ENCODE results near the gene OGFOD2. TPM values are rescaled to one million over a fixed set of nuclear protein-coding genes. Genes with fewer than 3 reads are reported as not detected.

OGFOD2 gene
- total RNA-seq, 1 experiment from 2014 or later = 17.5 TPM

- H3K27ac Mint-ChIP-seq (ENCODE audit: low read depth, unreplicated experiment) = no peak overlapping the region
- ChIA-PET CTCF (no interaction called here), POLR2A (interaction anchor here (1.9 kb wide), 1 partner anchor 18 kb away, joined by 7 read pairs; the partner anchor contains the start of gene OGFOD2)
Measured at GRCh38 chr12:122992386-122992785, 17.3 kb downstream of the OGFOD2 start.

GRCh38 chr12:122994140-122994675, 19.2 kb downstream of the OGFOD2 start:
- POLR2A ChIA-PET = no interaction called here
- intact Hi-C loops (cut with micrococcal nuclease) = no loop called here
- H3K9me3 Mint-ChIP-seq (ENCODE audit: unreplicated experiment) = no peaks in the 10 kb centered on the region
- H3K4me1 Mint-ChIP-seq (ENCODE audit: insufficient read depth, unreplicated experiment) = no peaks in the 10 kb centered on the region
- CTCF ChIA-PET = interaction anchor here (0.5 kb wide), 1 partner anchor 223 kb away, joined by 4 read pairs; no protein-coding TSS in a partner anchor
- TF ChIP-seq CTCF (IDR thresholded peaks at IDR 0.05; ENCODE audit: unreplicated experiment) = no peak
- no peak overlapping the region for H3K27ac Mint-ChIP-seq (ENCODE audit: low read depth, unreplicated experiment)
- H3K36me3 Mint-ChIP-seq (ENCODE audit: insufficient read depth, unreplicated experiment) = no peaks in the 10 kb centered on the region
- H3K4me3 Mint-ChIP-seq (ENCODE audit: unreplicated experiment) = no peak overlapping the region
- no peaks in the 10 kb centered on the region for H3K27me3 Mint-ChIP-seq (ENCODE audit: insufficient read depth, unreplicated experiment)
- no TSS peak for BruUV-seq (replicated peaks)
- no peak for DNase-seq (ENCODE audit: unreplicated experiment)

More at GRCh38 chr12:122992386-122992785, 17.3 kb downstream of the OGFOD2 start:
- H3K4me1 Mint-ChIP-seq (ENCODE audit: insufficient read depth, unreplicated experiment) = no peaks in the 10 kb centered on the region
- H3K4me3 Mint-ChIP-seq (ENCODE audit: unreplicated experiment) = no peak overlapping the region
- intact Hi-C loops (cut with micrococcal nuclease) = no loop called here
- no TSS peak for BruUV-seq (replicated peaks)
- no peaks in the 10 kb centered on the region for H3K9me3 Mint-ChIP-seq (ENCODE audit: unreplicated experiment)
- H3K36me3 Mint-ChIP-seq (ENCODE audit: insufficient read depth, unreplicated experiment) = peaks cover 1% of the 10 kb centered on the region
- DNase-seq (ENCODE audit: unreplicated experiment) = no peak
- no peak for TF ChIP-seq CTCF (IDR thresholded peaks at IDR 0.05; ENCODE audit: unreplicated experiment)
- no peaks in the 10 kb centered on the region for H3K27me3 Mint-ChIP-seq (ENCODE audit: insufficient read depth, unreplicated experiment)

- POLR2A ChIA-PET = no interaction called here
- H3K9me3 Mint-ChIP-seq (ENCODE audit: unreplicated experiment) = no peaks in the 10 kb centered on the region
- CTCF ChIA-PET = interaction anchor here (0.5 kb wide), 1 partner anchor 222 kb away, joined by 4 read pairs; no protein-coding TSS in a partner anchor
Measured at GRCh38 chr12:122994781-122995502, 19.9 kb downstream of the OGFOD2 start.

More at GRCh38 chr12:122994781-122995502, 19.9 kb downstream of the OGFOD2 start:
- Mint-ChIP-seq H3K4me3 (ENCODE audit: unreplicated experiment) (no peak overlapping the region), H3K27me3 (ENCODE audit: insufficient read depth, unreplicated experiment) (no peaks in the 10 kb centered on the region), H3K27ac (ENCODE audit: low read depth, unreplicated experiment) (no peak overlapping the region), H3K36me3 (ENCODE audit: insufficient read depth, unreplicated experiment) (no peaks in the 10 kb centered on the region), H3K4me1 (ENCODE audit: insufficient read depth, unreplicated experiment) (no peaks in the 10 kb centered on the region)
- BruUV-seq (replicated peaks) = no TSS peak
- intact Hi-C loops (cut with micrococcal nuclease) = no loop called here
- TF ChIP-seq CTCF (IDR thresholded peaks at IDR 0.05; ENCODE audit: unreplicated experiment) = no peak
- no peak for DNase-seq (ENCODE audit: unreplicated experiment)

Measured in MCF 10A (cell line).